HEK293 (cell line): ENCODE measurements around the gene IVNS1ABP.

Source experiments
- CTCF ChIA-PET: fragments of 350-600 bp; formaldehyde crosslinking; extraction: SDS; loops from one replicate; lab custom pipeline; 2021; ENCODE audit warnings: antibody characterized with exemption; lab: Yijun Ruan, JAX
- POLR2A ChIA-PET: fragments of 300-600 bp; formaldehyde crosslinking; extraction: SDS; loops from one replicate; lab custom pipeline; 2020; ENCODE audit warnings: antibody characterized with exemption, inconsistent platforms; lab: Yijun Ruan, JAX
- H3K27ac ChIP-seq: fragments of 200-500 bp; sonication (Bioruptor generic); 2 replicates; pipeline ENCODE4 v1.5.1; 2014; ENCODE audit warnings: low read depth, low read length, control low read depth, inconsistent platforms; ENCODE audit errors: extremely low read depth
- H3K36me3 ChIP-seq, 2 experiments: fragments of 200-500 bp in 1 of 2; sonication (Bioruptor generic) in 1 of 2; 1 replicate in 1 of 2; 2 replicates in 1 of 2; pipeline ENCODE4 v1.5.1; 2014 to 2017; ENCODE audit warnings: inconsistent platforms in 2 of 2, low read length in 2 of 2; ENCODE audit not compliant: control insufficient read depth in 2 of 2, insufficient read depth in 1 of 2
- H3K4me1 ChIP-seq: fragments of 200-500 bp; sonication (Bioruptor generic); 2 replicates; pipeline ENCODE4 v1.5.1; 2014; ENCODE audit warnings: mild to moderate bottlenecking, low read length, inconsistent platforms; ENCODE audit not compliant: control insufficient read depth, insufficient read depth
- H3K4me3 ChIP-seq: 2 replicates; pipeline ENCODE4 v1.5.1; 2011; ENCODE audit warnings: low read depth, mild to moderate bottlenecking, control low read depth, low read length, moderate library complexity
- H3K9me3 ChIP-seq: fragments of 200-500 bp; sonication (Bioruptor generic); 2 replicates; pipeline ENCODE4 v1.5.1; 2014; ENCODE audit warnings: low read depth, low read length, inconsistent platforms; ENCODE audit not compliant: control insufficient read depth, insufficient read depth
- BCL6B ChIP-seq: fragments of 450-650 bp; formaldehyde crosslinking; IDR thresholded peaks from 2 replicates; pipeline ENCODE4 v1.5.1; 2017; ENCODE audit warnings: missing biosample characterization, missing genetic modification characterization
- CTCF ChIP-seq: fragments of 450-650 bp; formaldehyde crosslinking; IDR thresholded peaks from 2 replicates; pipeline ENCODE4 v1.5.1; 2016; ENCODE audit warnings: missing biosample characterization, missing genetic modification characterization
- PRDM1 ChIP-seq: fragments of 450-650 bp; formaldehyde crosslinking; IDR thresholded peaks from 2 replicates; pipeline ENCODE4; 2016; ENCODE audit warnings: missing biosample characterization, missing genetic modification characterization
- PRDM6 ChIP-seq: fragments of 450-650 bp; formaldehyde crosslinking; IDR thresholded peaks from 2 replicates; pipeline ENCODE4 v1.5.1; 2017; ENCODE audit warnings: missing biosample characterization, missing genetic modification characterization
- SP7 ChIP-seq: fragments of 450-650 bp; formaldehyde crosslinking; IDR thresholded peaks from 2 replicates; pipeline ENCODE4 v1.5.1; 2016; ENCODE audit warnings: missing biosample characterization, missing genetic modification characterization
- ZFP69B ChIP-seq: fragments of 450-650 bp; formaldehyde crosslinking; IDR thresholded peaks from 2 replicates; pipeline ENCODE4 v1.5.1; 2016; ENCODE audit warnings: missing biosample characterization, missing genetic modification characterization
- ZNF112 ChIP-seq: fragments of 450-650 bp; formaldehyde crosslinking; IDR thresholded peaks from 2 replicates; pipeline ENCODE4 v1.5.0; 2017; ENCODE audit warnings: missing biosample characterization, missing genetic modification characterization
- ZNF155 ChIP-seq: fragments of 450-650 bp; formaldehyde crosslinking; IDR thresholded peaks from 2 replicates; pipeline ENCODE4 v1.5.1; 2016; ENCODE audit warnings: missing biosample characterization, missing genetic modification characterization
- ZNF157 ChIP-seq: fragments of 450-650 bp; formaldehyde crosslinking; IDR thresholded peaks from 2 replicates; pipeline ENCODE4 v1.5.1; 2016; ENCODE audit warnings: missing biosample characterization, missing genetic modification characterization
- ZNF169 ChIP-seq: fragments of 450-650 bp; formaldehyde crosslinking; IDR thresholded peaks from 2 replicates; pipeline ENCODE4 v1.5.1; 2016; ENCODE audit warnings: missing biosample characterization, missing genetic modification characterization
- ZNF174 ChIP-seq: fragments of 450-650 bp; formaldehyde crosslinking; IDR thresholded peaks from 2 replicates; pipeline ENCODE4 v1.5.0; 2017; ENCODE audit warnings: missing biosample characterization, mild to moderate bottlenecking, missing genetic modification characterization
- ZNF184 ChIP-seq: fragments of 450-650 bp; IDR thresholded peaks from 2 replicates; pipeline ENCODE4 v1.5.1; 2018; ENCODE audit warnings: missing biosample characterization, mild to moderate bottlenecking, missing genetic modification characterization
- ZNF221 ChIP-seq: fragments of 450-650 bp; formaldehyde crosslinking; IDR thresholded peaks from 2 replicates; pipeline ENCODE4 v1.5.1; 2017; ENCODE audit warnings: missing biosample characterization, missing genetic modification characterization, borderline replicate concordance
- ZNF248 ChIP-seq: fragments of 450-650 bp; formaldehyde crosslinking; IDR thresholded peaks from 2 replicates; pipeline ENCODE4 v1.5.1; 2017; ENCODE audit warnings: missing biosample characterization, missing genetic modification characterization
- ZNF26 ChIP-seq: fragments of 450-650 bp; formaldehyde crosslinking; IDR thresholded peaks from 2 replicates; pipeline ENCODE4 v1.5.1; 2016; ENCODE audit warnings: missing biosample characterization, missing genetic modification characterization
- ZNF266 ChIP-seq: fragments of 450-650 bp; formaldehyde crosslinking; IDR thresholded peaks from 2 replicates; pipeline ENCODE4 v1.5.1; 2016; ENCODE audit warnings: missing biosample characterization, missing genetic modification characterization, low read depth
- ZNF354C ChIP-seq: fragments of 450-650 bp; formaldehyde crosslinking; IDR thresholded peaks from 2 replicates; pipeline ENCODE4 v1.5.1; 2016; ENCODE audit warnings: missing biosample characterization, missing genetic modification characterization, low read depth, borderline replicate concordance
- ZNF423 ChIP-seq: fragments of 450-650 bp; formaldehyde crosslinking; IDR thresholded peaks from 2 replicates; pipeline ENCODE4 v1.5.1; 2016; ENCODE audit warnings: missing biosample characterization, missing genetic modification characterization
- ZNF514 ChIP-seq: fragments of 450-650 bp; formaldehyde crosslinking; IDR thresholded peaks from 2 replicates; pipeline ENCODE4 v1.5.1; 2016; ENCODE audit warnings: missing biosample characterization, missing genetic modification characterization
- ZNF548 ChIP-seq: fragments of 450-650 bp; formaldehyde crosslinking; IDR thresholded peaks from 2 replicates; pipeline ENCODE4 v1.5.1; 2016; ENCODE audit warnings: missing biosample characterization, missing genetic modification characterization
- ZNF623 ChIP-seq: fragments of 450-650 bp; formaldehyde crosslinking; IDR thresholded peaks from 2 replicates; pipeline ENCODE4 v1.5.1; 2016; ENCODE audit warnings: missing biosample characterization, missing genetic modification characterization
- ZNF660 ChIP-seq: fragments of 450-650 bp; IDR thresholded peaks from 2 replicates; pipeline ENCODE4 v1.5.1; 2018; ENCODE audit warnings: missing biosample characterization, mild to moderate bottlenecking, missing genetic modification characterization
- ZNF768 ChIP-seq: fragments of 450-650 bp; formaldehyde crosslinking; IDR thresholded peaks from 2 replicates; pipeline ENCODE4 v1.5.1; 2018; ENCODE audit warnings: missing biosample characterization, mild to moderate bottlenecking, missing genetic modification characterization
- ZNF777 ChIP-seq: fragments of 450-650 bp; formaldehyde crosslinking; IDR thresholded peaks from 2 replicates; pipeline ENCODE4 v1.5.1; 2017; ENCODE audit warnings: missing biosample characterization, missing genetic modification characterization, borderline replicate concordance
- ZSCAN18 ChIP-seq: fragments of 450-650 bp; formaldehyde crosslinking; IDR thresholded peaks from 2 replicates; pipeline ENCODE4 v1.5.1; 2016; ENCODE audit warnings: missing biosample characterization, missing genetic modification characterization

Gene IVNS1ABP

GRCh38 chr1:185263292-185263691 lies 53.8 kb downstream of the IVNS1ABP start:
- no peaks in the 10 kb centered on the region for H3K4me1 ChIP-seq
- CTCF ChIA-PET, result no interaction called here
- H3K9me3 ChIP-seq, result no peaks in the 10 kb centered on the region
- no peak overlapping the region for H3K27ac ChIP-seq
- H3K36me3 ChIP-seq, result no peaks in the 10 kb centered on the region
- POLR2A ChIA-PET, result interaction anchor here (0.7 kb wide), 1 partner anchor 23 kb away, joined by 4 read pairs; no protein-coding TSS in a partner anchor
- H3K4me3 ChIP-seq, result no peak overlapping the region
- TF ChIP-seq ZNF777 (tag by site-specific recombination), result no peak
- TF ChIP-seq CTCF, result no peak
- no peak for TF ChIP-seq ZNF514 (tag by site-specific recombination)
- no peak for TF ChIP-seq ZNF174 (tag by site-specific recombination)
- no peak for TF ChIP-seq ZNF112
- no peak for TF ChIP-seq ZNF660
- TF ChIP-seq ZNF169, result no peak
- TF ChIP-seq ZNF423 (tag by site-specific recombination), result no peak

- Histone ChIP-seq H3K36me3 (no peaks in the 10 kb centered on the region), H3K4me3 (no peak overlapping the region), H3K27ac (no peak overlapping the region), H3K9me3 (no peaks in the 10 kb centered on the region), H3K4me1 (no peaks in the 10 kb centered on the region)
- no peak for TF ChIP-seq PRDM6
- TF ChIP-seq ZNF623, result no peak
- no peak for TF ChIP-seq PRDM1 (tag by site-specific recombination)
- no peak for TF ChIP-seq ZNF221
- TF ChIP-seq ZNF248 (tag by site-specific recombination), result no peak
- no peak for TF ChIP-seq ZNF184
- TF ChIP-seq ZNF266 (tag by site-specific recombination), result no peak
- TF ChIP-seq ZNF768 (tag by site-specific recombination), result no peak
- TF ChIP-seq SP7 (tag by site-specific recombination), result no peak
- TF ChIP-seq ZNF26, result no peak
- TF ChIP-seq ZNF548 (tag by site-specific recombination), result no peak
- ChIA-PET CTCF (interaction anchor here (0.6 to 1.7 kb wide), 2 partner anchors 92 to 349 kb away, joined by 3 to 5 read pairs; no protein-coding TSS in a partner anchor), POLR2A (no interaction called here)
These were observed 54.9 kb downstream of the IVNS1ABP start for GRCh38 chr1:185262151-185262550.

- Histone ChIP-seq H3K4me1 (no peaks in the 10 kb centered on the region), H3K4me3 (no peak overlapping the region), H3K9me3 (no peaks in the 10 kb centered on the region), H3K36me3 (no peaks in the 10 kb centered on the region), H3K27ac (no peak overlapping the region)
- POLR2A ChIA-PET, result no interaction called here
- CTCF ChIA-PET, result interaction anchor here (1.7 kb wide), 1 partner anchor 91 kb away, joined by 5 read pairs; no protein-coding TSS in a partner anchor
- TF ChIP-seq ZSCAN18 (tag by site-specific recombination) (no peak), ZNF184 (no peak), ZFP69B (tag by site-specific recombination) (no peak), ZNF354C (tag by site-specific recombination) (no peak), BCL6B (tag by site-specific recombination) (no peak), ZNF157 (tag by site-specific recombination) (no peak), ZNF155 (tag by site-specific recombination) (no peak)
These were observed 56.4 kb downstream of the IVNS1ABP start for GRCh38 chr1:185260611-185261010.
